NCI-H1694 treated with DMSO at 0.1 percent for 48 hours (cell line): ENCODE data around the gene ZNF550.
A peak's percentile ranks its signal among the peaks of the same experiment; 100 is the strongest.
"Not testable (repeated sequence)": the region's sequence is repeated elsewhere in the genome, so short reads cannot be mapped to it uniquely, and the experiment has no call there.

Experiments used
- DNase-seq: peaks from one replicate; lab custom pipeline; 2025; lab: John Stamatoyannopoulos, UW

The ZNF550 gene

DNA sequence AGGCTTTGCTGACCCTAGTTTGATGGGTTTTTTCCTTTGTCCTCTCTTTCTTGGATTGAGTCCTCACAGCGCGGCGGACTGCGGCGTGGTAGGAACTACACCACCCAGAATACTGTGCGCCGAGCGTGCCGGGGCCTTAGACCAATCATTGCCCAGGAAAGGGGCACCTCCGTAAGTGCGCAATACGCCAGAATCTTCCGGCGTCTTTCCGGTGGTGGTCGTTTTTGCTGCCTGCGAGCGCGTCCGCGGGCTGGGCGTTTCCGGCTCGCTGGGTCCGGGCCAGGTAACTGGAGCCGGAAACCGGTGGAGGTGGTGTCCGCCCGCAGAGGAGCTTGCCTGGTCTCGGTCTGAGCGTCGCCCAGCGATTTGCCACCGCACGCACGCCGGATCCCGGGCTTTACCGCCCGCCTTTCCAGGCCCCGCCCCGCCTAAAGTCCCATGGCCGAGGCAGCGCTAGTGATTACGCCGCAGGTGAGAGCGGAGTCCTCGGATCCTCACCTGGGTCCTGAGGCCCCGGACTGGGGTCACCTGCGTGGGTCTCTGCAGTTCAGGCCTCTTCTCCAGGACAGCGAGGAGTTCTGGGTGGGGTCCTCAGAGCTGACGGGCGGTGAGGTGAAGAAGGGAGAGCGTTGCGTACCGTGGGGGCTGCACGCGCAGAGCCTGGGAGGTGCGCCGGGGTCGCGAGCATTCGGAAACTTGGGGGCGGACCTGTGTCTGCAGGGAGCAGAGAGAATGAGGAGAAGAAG lies 32.4 kb downstream of the ZNF550 start, which contains the start of gene ZNF549:
ZNF549 (plus strand) TSS at position 221 of the 746 bp plus-strand sequence; CDS start at position 439, 218 bp downstream.
- peak; percentile 43 for DNase-seq

DNA sequence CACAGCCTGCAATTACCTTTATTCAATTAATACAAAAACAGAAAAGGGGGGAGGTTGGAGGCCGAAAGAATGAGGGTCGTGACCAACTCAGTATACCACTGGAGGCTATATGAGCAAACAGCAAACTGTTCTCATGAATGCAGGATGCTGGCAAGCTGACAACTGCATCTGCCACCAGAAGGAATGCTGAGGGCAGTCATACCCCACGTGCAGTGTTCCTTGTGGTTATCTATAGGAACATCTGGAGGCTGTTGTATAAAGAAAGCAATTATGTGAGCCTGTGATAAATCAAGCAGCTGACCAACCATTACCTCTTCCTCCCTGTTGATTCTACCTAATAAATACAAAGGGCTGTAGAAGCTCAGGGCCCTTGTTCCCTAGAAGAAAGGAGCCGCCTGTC lies 41.6 kb downstream of the ZNF550 start:
- not testable (repeated sequence) for DNase-seq

DNA sequence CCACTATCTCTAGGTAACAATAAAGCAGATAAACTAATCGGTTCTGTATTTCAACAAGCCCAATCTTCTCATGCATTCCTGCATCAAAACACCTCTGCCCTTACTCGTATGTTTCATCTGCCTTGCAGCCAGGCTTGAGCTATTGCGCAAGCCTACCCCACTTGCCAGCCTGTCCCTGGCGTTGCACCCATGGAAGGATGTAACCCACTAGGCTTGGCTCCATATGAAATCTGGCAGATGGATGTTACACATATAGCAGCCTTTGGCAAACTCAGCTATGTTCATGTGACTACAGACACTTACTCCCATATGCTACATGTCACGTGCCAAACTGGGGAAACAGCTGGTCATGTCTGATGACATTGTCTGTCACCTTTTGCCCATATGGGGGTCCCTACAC lies 44.4 kb downstream of the ZNF550 start:
- DNase-seq, result peak; percentile 6

DNA sequence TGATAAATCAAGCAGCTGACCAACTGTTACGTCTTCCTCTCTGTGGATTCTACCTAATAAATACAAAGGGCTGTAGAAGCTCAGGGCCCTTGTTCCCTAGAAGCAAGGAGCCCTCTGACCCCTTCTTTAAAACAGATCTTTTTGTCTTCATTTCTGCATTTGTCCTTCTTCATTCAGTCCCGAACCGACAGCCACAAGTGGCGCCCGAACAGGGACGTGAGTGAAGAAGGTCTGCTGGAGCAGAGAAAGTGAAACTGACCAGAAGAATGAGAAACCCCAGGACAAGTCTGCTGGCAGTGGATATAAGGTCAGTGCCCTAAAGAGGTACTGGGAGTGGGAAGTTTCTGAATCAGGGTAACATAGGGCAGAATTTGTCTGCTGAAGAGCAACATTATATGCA lies 46.8 kb downstream of the ZNF550 start:
- no peak for DNase-seq

DNA sequence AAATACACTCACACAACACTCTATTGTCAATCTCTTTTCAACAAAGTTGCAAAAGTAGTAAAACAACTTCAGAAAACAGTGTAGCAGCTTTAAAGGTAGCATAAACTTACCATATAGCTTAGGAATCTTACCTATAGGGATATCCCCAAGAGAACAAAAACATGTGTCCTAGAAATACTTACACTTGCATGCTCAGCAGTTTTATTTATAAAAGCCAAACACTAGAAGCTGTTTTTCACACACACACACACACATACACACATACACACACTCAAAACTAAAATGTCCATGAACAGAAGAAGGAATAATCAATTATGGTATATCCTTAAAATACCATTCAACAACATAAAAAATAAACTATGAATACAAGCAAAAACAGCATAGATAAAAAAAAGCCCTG lies 48.2 kb downstream of the ZNF550 start:
- no peak for DNase-seq

DNA sequence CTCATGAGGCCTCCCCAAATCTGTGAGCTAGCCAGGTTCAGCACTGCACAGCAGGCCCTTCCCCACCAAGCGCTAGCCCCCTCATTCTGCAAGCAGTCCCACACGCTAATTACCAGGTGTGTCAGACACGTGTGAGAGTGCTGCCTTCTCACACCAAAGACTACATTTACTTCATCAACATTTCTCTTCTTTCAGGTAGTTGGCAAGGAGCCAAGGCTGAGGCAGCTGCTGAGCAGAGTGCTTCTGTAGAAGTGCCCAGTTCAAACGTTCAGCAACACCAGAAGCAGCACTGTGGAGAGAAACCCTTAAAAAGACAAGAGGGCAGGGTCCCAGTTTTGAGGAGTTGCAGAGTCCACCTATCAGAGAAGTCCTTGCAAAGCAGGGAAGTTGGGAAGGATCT lies 53.5 kb downstream of the ZNF550 start:
- no peak for DNase-seq

DNA sequence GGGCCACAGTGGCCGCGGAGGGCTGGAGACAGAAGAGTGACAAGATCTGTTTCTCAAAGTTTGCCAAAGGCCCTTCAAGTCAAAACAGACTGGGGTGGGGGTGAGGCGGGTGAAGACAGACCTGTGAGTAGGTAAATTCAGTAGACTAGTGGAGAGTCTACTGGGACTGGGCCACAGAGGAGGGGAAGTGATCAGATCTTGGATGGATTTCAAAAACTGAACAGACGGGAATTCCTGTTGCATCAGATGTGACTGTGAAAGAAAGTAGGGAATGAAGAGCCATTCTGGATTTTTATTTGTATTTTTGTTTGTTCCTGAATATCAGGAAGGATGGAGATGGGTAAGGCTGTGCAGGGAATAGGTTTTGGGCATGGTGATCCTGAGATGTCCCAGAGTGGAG lies 59.3 kb downstream of the ZNF550 start:
- DNase-seq, result not testable (repeated sequence)

DNA sequence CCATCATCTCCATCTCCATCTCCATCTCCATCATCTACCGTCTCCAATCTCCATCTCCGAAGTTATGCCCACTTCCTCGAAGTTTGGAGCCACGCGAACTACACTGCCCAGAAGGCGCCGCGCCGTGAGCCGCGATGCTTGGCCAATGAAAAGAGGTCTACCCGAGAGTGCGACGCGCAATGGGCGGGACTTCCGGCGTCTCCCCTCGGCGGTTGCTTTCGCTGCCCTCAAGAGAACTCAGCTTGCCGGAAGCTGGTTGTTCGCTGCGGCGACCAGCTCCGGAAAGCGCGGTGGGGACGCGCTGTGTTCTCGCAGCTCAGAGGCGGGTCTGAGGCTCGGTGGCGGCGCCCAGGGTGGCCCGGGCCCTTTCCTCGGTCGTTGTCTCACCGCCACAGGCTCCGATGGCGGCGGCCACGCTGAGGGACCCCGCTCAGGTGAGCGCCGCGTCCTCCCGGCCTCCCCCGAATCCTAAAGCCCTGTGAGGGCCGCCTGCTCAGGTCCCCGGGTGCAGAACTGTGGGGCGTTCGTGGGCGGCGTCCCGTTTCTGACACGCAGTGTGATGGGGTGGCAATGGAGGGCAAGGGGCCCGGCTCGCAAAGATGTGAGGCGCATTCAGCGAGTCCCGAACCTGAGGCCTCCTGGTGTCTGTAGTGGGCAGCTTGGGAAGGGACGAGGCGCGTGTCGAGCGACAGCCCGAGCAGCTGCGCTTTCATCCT lies 59.8 kb downstream of the ZNF550 start, which contains the start of gene ZNF773:
ZNF773 (plus strand) TSS at position 259 of the 716 bp plus-strand sequence; CDS start at position 402, 143 bp downstream.
- peak; percentile 14 for DNase-seq

DNA sequence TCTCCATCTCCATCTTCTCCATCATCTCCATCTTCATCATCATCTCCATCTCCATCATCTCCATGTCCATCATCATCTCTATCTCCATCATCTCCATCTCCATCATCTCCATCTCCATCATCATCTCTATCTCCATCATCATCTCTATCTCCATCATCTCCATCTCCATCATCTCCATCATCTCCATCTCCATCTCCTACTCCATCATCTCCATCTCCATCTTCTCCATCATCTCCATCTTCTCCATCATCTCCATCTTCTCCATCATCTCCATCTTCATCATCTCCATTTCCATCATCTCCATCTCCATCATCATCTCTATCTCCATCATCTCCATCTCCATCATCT lies 60.4 kb downstream of the ZNF550 start:
- not testable (repeated sequence) for DNase-seq

DNA sequence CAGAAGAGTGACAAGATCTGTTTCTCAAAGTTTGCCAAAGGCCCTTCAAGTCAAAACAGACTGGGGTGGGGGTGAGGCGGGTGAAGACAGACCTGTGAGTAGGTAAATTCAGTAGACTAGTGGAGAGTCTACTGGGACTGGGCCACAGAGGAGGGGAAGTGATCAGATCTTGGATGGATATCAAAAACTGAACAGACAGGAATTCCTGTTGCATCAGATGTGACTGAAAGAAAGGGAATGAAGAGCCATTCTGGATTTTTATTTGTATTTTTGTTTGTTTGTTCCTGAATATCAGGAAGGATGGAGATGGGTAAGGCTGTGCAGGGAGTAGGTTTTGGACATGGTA lies 71.4 kb downstream of the ZNF550 start:
- DNase-seq, result not testable (repeated sequence)

DNA sequence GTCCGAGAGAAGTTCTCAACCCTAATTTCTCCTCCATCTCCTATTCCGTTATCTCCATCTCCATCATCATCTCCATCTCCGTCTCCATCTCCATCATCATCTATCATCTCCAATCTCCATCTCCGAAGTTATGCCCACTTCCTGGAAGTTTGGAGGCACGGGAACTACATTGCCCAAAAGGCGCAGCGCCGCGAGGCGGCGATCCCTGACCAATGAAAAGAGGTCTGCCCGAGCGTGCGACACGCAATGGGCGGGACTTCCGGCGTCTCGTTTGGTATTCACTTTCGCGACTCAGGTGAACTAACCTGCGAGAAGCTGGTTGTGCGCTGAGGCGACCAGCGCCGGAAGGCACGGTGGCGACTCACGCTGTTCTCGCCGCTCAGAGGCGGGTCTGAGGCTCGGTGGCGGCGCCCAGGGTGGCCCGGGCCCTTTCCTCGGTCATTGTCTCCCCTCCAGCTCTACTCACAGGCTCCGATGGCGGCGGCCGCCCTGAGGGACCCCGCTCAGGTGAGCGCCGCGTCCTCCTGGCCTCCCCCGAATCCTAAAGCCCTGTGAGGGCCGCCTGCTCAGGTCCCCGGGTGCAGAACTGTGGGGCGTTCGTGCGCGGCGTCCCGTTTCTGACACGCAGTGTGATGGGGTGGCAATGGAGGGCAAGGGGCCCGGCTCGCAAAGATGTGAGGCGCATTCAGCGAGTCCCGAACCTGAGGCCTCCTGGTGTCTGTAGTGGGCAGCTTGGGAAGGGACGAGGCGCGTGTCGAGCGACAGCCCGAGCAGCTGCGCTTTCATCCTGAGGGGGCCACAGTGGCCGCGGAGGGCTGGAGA lies 72.0 kb downstream of the ZNF550 start, which contains the start of gene ZNF419:
ZNF419 (plus strand) TSS at position 274 of the 822 bp plus-strand sequence; CDS start at position 475, 201 bp downstream.
- DNase-seq, result peak; percentile 67
